Mesenchymal stem cell (in vitro differentiated cells and primary cell): Measurements from ENCODE around the gene TM2D3.
"Not testable (repeated sequence)": the region's sequence is repeated elsewhere in the genome, so short reads cannot be mapped to it uniquely, and the experiment has no call there.

Experiments
- DNase-seq: peaks from one replicate; pipeline ENCODE4 v3.0.0-alpha.2; 2013
- H2AFZ ChIP-seq: one replicate; pipeline ENCODE4 v1.6.1; 2013; ENCODE audit warnings: low read depth, mild to moderate bottlenecking, control low read depth, inconsistent platforms, low read length, moderate library complexity
- H2AK5ac ChIP-seq: 2 replicates; pipeline ENCODE4 v1.6.1; 2013; ENCODE audit warnings: low read length, moderate library complexity, mild to moderate bottlenecking, inconsistent platforms; ENCODE audit not compliant: severe bottlenecking
- H2BK120ac ChIP-seq: one replicate; pipeline ENCODE4 v1.6.1; 2013; ENCODE audit warnings: low read depth, mild to moderate bottlenecking, inconsistent platforms, low read length, moderate library complexity
- H2BK12ac ChIP-seq, 2 experiments: one replicate each; pipeline ENCODE4 v1.6.1; 2013; ENCODE audit warnings: inconsistent platforms in 2 of 2, low read length in 2 of 2, mild to moderate bottlenecking in 2 of 2, moderate library complexity in 2 of 2, control low read depth in 1 of 2
- H2BK15ac ChIP-seq: one replicate; pipeline ENCODE4 v1.6.1; 2013; ENCODE audit warnings: mild to moderate bottlenecking, low read depth, inconsistent platforms; ENCODE audit not compliant: poor library complexity, severe bottlenecking
- H2BK5ac ChIP-seq: 2 replicates; pipeline ENCODE4 v1.6.1; 2013; ENCODE audit warnings: low read depth, mild to moderate bottlenecking, low read length, control low read depth, inconsistent platforms; ENCODE audit not compliant: poor library complexity, severe bottlenecking
- H3K14ac ChIP-seq, 2 experiments: one replicate each; pipeline ENCODE4 v1.6.1; 2013; ENCODE audit warnings: inconsistent platforms in 2 of 2, low read length in 2 of 2, control low read depth in 1 of 2, mild to moderate bottlenecking in 1 of 2, moderate library complexity in 1 of 2
- H3K18ac ChIP-seq, 2 experiments: one replicate each; pipeline ENCODE4 v1.6.1; 2013; ENCODE audit warnings: inconsistent platforms in 2 of 2, low read length in 2 of 2, control low read depth in 1 of 2, low read depth in 1 of 2, mild to moderate bottlenecking in 1 of 2
- H3K23ac ChIP-seq, 2 experiments: one replicate each; pipeline ENCODE4 v1.6.1; 2013; ENCODE audit warnings: inconsistent platforms in 2 of 2, low read length in 2 of 2, mild to moderate bottlenecking in 2 of 2, moderate library complexity in 2 of 2, control low read depth in 1 of 2
- H3K27ac ChIP-seq: 2 replicates; pipeline ENCODE4 v1.5.1; 2013; ENCODE audit warnings: mild to moderate bottlenecking, moderate library complexity, low read length, control low read depth, inconsistent platforms; ENCODE audit not compliant: poor library complexity, severe bottlenecking
- H3K27me3 ChIP-seq, 2 experiments: 2 replicates each; pipeline versions ENCODE4 v1.6.1 to v1.7.0; 2013; ENCODE audit warnings: low read length in 2 of 2, mild to moderate bottlenecking in 2 of 2, moderate library complexity in 2 of 2, control low read depth in 1 of 2, inconsistent platforms in 1 of 2; ENCODE audit not compliant: control insufficient read depth in 1 of 2, insufficient read depth in 1 of 2
- H3K36me3 ChIP-seq, 2 experiments: 2 replicates each; pipeline versions ENCODE4 v1.6.1 to v1.7.0; 2013; ENCODE audit warnings: low read length in 2 of 2, control low read depth in 1 of 2, inconsistent platforms in 1 of 2, low read depth in 1 of 2, mild to moderate bottlenecking in 1 of 2; ENCODE audit not compliant: insufficient read depth in 2 of 2, control insufficient read depth in 1 of 2
- H3K4ac ChIP-seq, 2 experiments: one replicate each; pipeline ENCODE4 v1.6.1; 2013; ENCODE audit warnings: inconsistent platforms in 2 of 2, low read length in 2 of 2, mild to moderate bottlenecking in 2 of 2, moderate library complexity in 2 of 2, control low read depth in 1 of 2, low read depth in 1 of 2
- H3K4me1 ChIP-seq: 2 replicates; pipeline ENCODE4 v1.6.1; 2013; ENCODE audit warnings: low read depth, low read length, control low read depth; ENCODE audit not compliant: control insufficient read depth, insufficient read depth
- H3K4me2 ChIP-seq: 2 replicates; pipeline ENCODE4 v1.6.1; 2013; ENCODE audit warnings: low read length, mild to moderate bottlenecking, inconsistent platforms; ENCODE audit not compliant: poor library complexity, severe bottlenecking
- H3K4me3 ChIP-seq, 2 experiments: 2 replicates each; pipeline versions ENCODE4 v1.5.1 to v1.7.0; 2013; ENCODE audit warnings: low read length in 2 of 2, mild to moderate bottlenecking in 2 of 2, control low read depth in 1 of 2, low read depth in 1 of 2; ENCODE audit not compliant: insufficient read depth in 1 of 2
- H3K79me1 ChIP-seq: replicated peaks from 2 replicates; pipeline ENCODE4 v1.6.1; 2013; ENCODE audit warnings: mild to moderate bottlenecking, control low read depth, low read length, inconsistent platforms; ENCODE audit not compliant: poor library complexity, severe bottlenecking
- H3K9ac ChIP-seq: 2 replicates; pipeline ENCODE4 v1.7.0; 2013; ENCODE audit warnings: mild to moderate bottlenecking, low read length, moderate library complexity
- H3K9me3 ChIP-seq: 2 replicates; pipeline ENCODE4 v1.7.0; 2013; ENCODE audit warnings: mild to moderate bottlenecking, low read length; ENCODE audit not compliant: control insufficient read depth
- H4K8ac ChIP-seq: one replicate; pipeline ENCODE4 v1.6.1; 2013; ENCODE audit warnings: inconsistent platforms, mild to moderate bottlenecking, low read length, moderate library complexity
- H4K91ac ChIP-seq: one replicate; pipeline ENCODE4 v1.6.1; 2013; ENCODE audit warnings: mild to moderate bottlenecking, low read length, inconsistent platforms
- WGBS: methylation state at CpG from one replicate; pipeline ENCODE4 v1.1.7; 2013; ENCODE audit warnings: mixed read lengths; 5-methylcytosine and 5-hydroxymethylcytosine counted together

Gene TM2D3

DNA sequence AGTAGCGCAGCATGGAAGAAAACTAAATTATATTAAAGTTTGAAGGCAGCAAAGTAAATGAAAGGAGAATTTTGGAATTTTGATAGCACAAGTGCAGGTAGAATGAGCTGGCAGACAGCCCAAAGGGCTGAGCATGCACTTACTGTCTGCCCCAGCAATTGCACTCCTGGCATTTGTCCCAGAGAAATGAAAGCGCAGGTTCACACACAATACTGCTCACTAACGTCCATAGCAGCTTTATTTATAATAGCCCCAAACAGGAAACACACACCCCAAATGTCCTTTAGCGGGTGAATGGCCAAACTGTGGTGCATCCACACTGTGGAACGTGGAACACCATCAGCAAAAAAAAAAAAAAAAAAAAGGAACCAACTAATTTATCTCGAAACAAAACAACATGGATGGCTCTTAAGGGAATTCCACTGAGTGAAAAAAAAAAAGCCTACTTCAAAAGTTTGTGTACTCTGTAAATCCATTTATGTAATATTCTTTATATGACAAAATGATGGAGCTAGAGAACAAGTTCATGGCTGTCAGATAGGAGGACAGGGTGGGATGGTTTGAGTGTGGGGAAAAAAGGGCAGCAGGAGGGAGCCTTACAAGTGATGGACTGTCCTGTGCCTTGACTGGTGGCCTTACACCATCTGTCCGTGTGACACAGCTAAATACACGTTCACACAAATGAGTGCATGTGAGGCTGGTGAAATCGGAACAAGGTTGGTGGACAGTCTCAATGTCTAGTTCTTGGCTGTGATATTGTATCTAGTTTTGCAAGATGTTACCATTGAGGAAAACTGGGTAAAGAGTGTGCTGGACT, 6.0 kb upstream of the TM2D3 start:
- Histone ChIP-seq H3K27me3 (no peaks in the 10 kb centered on the region), H2BK120ac (no peak overlapping the region), H3K9me3 (no peaks in the 10 kb centered on the region), H2AK5ac (no peak overlapping the region), H4K91ac (no peak overlapping the region), H3K79me1 (peaks cover 5% of the 10 kb centered on the region), H3K18ac (no peak overlapping the region), H3K4me2 (no peak overlapping the region), H3K4me1 (no peaks in the 10 kb centered on the region), H2BK12ac (no peak overlapping the region), H2BK15ac (no peak overlapping the region), H3K36me3 (peaks cover 19 to 29% of the 10 kb centered on the region in 2 experiments), H3K4ac (no peak overlapping the region), H3K4me3 (no peak overlapping the region), H4K8ac (no peak overlapping the region), H3K23ac (no peak overlapping the region), H2AFZ (no peak overlapping the region), H2BK5ac (no peak overlapping the region), H3K27ac (no peak overlapping the region), H3K9ac (no peak overlapping the region), H3K14ac (no peak overlapping the region)
- 86% methylated on average over 8 of the region's 9 CpGs for WGBS
- no peak for DNase-seq

- Histone ChIP-seq H2BK120ac (no peak overlapping the region), H4K91ac (no peak overlapping the region), H2BK5ac (no peak overlapping the region), H2AK5ac (no peak overlapping the region), H3K4me1 (peaks cover 7% of the 10 kb centered on the region), H4K8ac (no peak overlapping the region), H3K4ac (no peak overlapping the region), H3K23ac (peak overlapping the region in 1 of 2 experiments; percentile 3), H3K18ac (no peak overlapping the region), H3K9me3 (no peaks in the 10 kb centered on the region), H3K79me1 (peaks cover 7% of the 10 kb centered on the region), H3K4me3 (no peak overlapping the region), H3K27me3 (no peaks in the 10 kb centered on the region), H3K4me2 (no peak overlapping the region), H2BK15ac (no peak overlapping the region), H3K14ac (no peak overlapping the region), H3K27ac (no peak overlapping the region), H3K36me3 (peaks cover 19 to 29% of the 10 kb centered on the region in 2 experiments), H3K9ac (no peak overlapping the region), H2AFZ (no peak overlapping the region), H2BK12ac (no peak overlapping the region)
- 98% methylated on average over 9 of the region's 10 CpGs for WGBS
- DNase-seq, result no peak
Observed at GRCh38 chr15:101657171-101657570, 5.0 kb upstream of the TM2D3 start.

DNA sequence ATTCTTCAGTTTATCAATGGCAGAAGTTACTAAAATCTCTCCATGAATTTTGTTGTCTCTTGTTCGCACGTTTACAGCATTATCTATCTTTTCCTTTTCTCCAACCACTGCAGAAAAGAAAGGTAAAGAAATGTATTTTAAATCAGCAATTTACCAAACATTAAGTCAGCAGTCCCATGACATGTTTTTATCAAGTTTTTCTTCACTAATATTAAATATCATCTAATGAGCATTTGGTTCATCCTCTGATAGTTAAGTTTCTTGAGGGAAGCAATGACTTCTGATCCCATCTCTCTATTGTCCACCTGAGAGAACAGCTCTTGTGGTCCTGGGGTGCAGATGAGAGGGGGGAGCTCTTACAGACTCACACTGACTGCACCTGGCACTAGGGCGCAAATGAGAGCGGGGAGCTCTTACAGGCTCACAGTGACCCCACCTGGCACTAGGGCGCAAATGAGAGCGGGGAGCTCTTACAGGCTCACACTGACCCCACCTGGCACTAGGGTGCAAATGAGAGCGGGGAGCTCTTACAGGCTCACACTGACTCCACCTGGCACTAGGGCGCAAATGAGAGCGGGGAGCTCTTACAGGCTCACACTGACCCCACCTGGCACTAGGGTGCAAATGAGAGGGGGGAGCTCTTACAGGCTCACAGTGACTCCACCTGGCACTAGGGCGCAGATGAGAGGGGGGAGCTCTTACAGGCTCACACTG, 2.6 kb upstream of the TM2D3 start:
- H2BK15ac ChIP-seq, H3K4me3 ChIP-seq, H3K27ac ChIP-seq, H4K91ac ChIP-seq, H3K18ac ChIP-seq, H3K27me3 ChIP-seq, H3K79me1 ChIP-seq, H2AK5ac ChIP-seq, H2BK12ac ChIP-seq, H3K23ac ChIP-seq, H3K4me1 ChIP-seq, H2BK5ac ChIP-seq, H4K8ac ChIP-seq, H3K4me2 ChIP-seq, H3K14ac ChIP-seq, DNase-seq, H2AFZ ChIP-seq, H3K4ac ChIP-seq, H2BK120ac ChIP-seq, H3K9me3 ChIP-seq: not testable (repeated sequence)
- H3K36me3 ChIP-seq, result peaks cover 12 to 25% of the 10 kb centered on the region in 2 experiments
- 100% methylated on average over 3 of the region's 10 CpGs for WGBS
- H3K9ac ChIP-seq, result peak overlapping the region; percentile 98

DNA sequence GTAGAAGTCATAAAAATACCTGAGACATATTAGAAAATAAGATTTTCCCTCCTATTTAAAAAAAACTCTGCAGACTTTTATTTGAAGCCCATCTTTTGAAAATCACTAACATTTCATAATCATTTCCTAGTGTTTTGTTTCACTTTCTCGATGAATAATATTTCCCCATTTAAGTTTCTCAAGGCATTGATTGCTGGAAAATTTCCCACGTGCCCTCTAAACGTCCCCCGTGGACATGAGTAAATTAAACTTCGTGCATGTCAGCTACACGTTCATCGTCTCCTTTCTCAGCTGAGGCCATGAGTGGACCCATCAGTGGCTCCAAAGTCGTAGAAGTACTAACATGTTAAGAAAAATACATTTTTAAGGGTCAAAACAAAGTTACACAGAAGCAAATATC, 2.0 kb upstream of the TM2D3 start:
- Histone ChIP-seq H2BK5ac (no peak overlapping the region), H3K9me3 (no peaks in the 10 kb centered on the region), H2BK120ac (no peak overlapping the region), H2AK5ac (no peak overlapping the region), H3K27ac (no peak overlapping the region), H2BK12ac (no peak overlapping the region), H3K4me1 (peaks cover 8% of the 10 kb centered on the region), H3K23ac (no peak overlapping the region), H2BK15ac (no peak overlapping the region), H3K4me2 (no peak overlapping the region), H3K9ac (peak overlapping the region; percentile 98), H3K27me3 (no peaks in the 10 kb centered on the region), H3K4ac (no peak overlapping the region), H3K4me3 (peak overlapping the region in 1 of 2 experiments; percentile 98), H4K91ac (no peak overlapping the region), H3K36me3 (peaks cover 12 to 27% of the 10 kb centered on the region in 2 experiments), H2AFZ (no peak overlapping the region), H3K14ac (no peak overlapping the region), H3K79me1 (peaks cover 5% of the 10 kb centered on the region), H4K8ac (no peak overlapping the region), H3K18ac (no peak overlapping the region)
- no peak for DNase-seq
- 96% methylated on average over 8 of the region's 8 CpGs for WGBS
